Measurements from ENCODE around the gene CAMK2D. TPM values are rescaled to one million over a fixed set of nuclear protein-coding genes. Genes with fewer than 3 reads are reported as not detected.

The CAMK2D gene
- total RNA-seq, 1 experiment from 2014 or later: 23.3 TPM

GRCh38 chr4:113637823-113638561 is 123.5 kb downstream of the CAMK2D start:
- no peak for DNase-seq (ENCODE audit: low read depth)

GRCh38 chr4:113637363-113637762 is 124.2 kb downstream of the CAMK2D start:
- peak; percentile 47 for DNase-seq (ENCODE audit: low read depth)

GRCh38 chr4:113636877-113637276 is 124.7 kb downstream of the CAMK2D start:
- peak; percentile 65 for DNase-seq (ENCODE audit: low read depth)

- no peak for DNase-seq (ENCODE audit: low read depth)
These were observed 125.1 kb downstream of the CAMK2D start for GRCh38 chr4:113636438-113636818.

- DNase-seq (ENCODE audit: low read depth): peak; percentile 14
These were observed 125.7 kb downstream of the CAMK2D start for GRCh38 chr4:113635739-113636437.

GRCh38 chr4:113634081-113634969 is 127.2 kb downstream of the CAMK2D start:
- no peak for DNase-seq (ENCODE audit: low read depth)

GRCh38 chr4:113633467-113633866 is 128.1 kb downstream of the CAMK2D start:
- DNase-seq (ENCODE audit: low read depth): no peak

GRCh38 chr4:113628711-113629110 is 132.8 kb downstream of the CAMK2D start:
- DNase-seq (ENCODE audit: low read depth): no peak

- no peak for DNase-seq (ENCODE audit: low read depth)
These were observed 134.2 kb downstream of the CAMK2D start for GRCh38 chr4:113627321-113627720.

- DNase-seq (ENCODE audit: low read depth): no peak
These were observed 135.6 kb downstream of the CAMK2D start for GRCh38 chr4:113625902-113626301.

- no peak for DNase-seq (ENCODE audit: low read depth)
These were observed 138.2 kb downstream of the CAMK2D start for GRCh38 chr4:113623274-113623894.

- DNase-seq (ENCODE audit: low read depth): no peak
These were observed 139.9 kb downstream of the CAMK2D start for GRCh38 chr4:113621633-113622032.

- DNase-seq (ENCODE audit: low read depth): no peak
These were observed 141.5 kb downstream of the CAMK2D start for GRCh38 chr4:113620032-113620431.

GRCh38 chr4:113619526-113619925 is 142.0 kb downstream of the CAMK2D start:
- DNase-seq (ENCODE audit: low read depth): no peak

GRCh38 chr4:113618205-113618604 is 143.3 kb downstream of the CAMK2D start:
- DNase-seq (ENCODE audit: low read depth): no peak

- no peak for DNase-seq (ENCODE audit: low read depth)
These were observed 144.3 kb downstream of the CAMK2D start for GRCh38 chr4:113617195-113617594.

- DNase-seq (ENCODE audit: low read depth): no peak
These were observed 145.1 kb downstream of the CAMK2D start for GRCh38 chr4:113616443-113616842.

GRCh38 chr4:113614414-113614813 is 147.1 kb downstream of the CAMK2D start:
- no peak for DNase-seq (ENCODE audit: low read depth)

GRCh38 chr4:113613503-113613902 is 148.0 kb downstream of the CAMK2D start:
- no peak for DNase-seq (ENCODE audit: low read depth)

GRCh38 chr4:113610537-113610936 is 151.0 kb downstream of the CAMK2D start:
- DNase-seq (ENCODE audit: low read depth): no peak

- DNase-seq (ENCODE audit: low read depth): no peak
These were observed 153.5 kb downstream of the CAMK2D start for GRCh38 chr4:113607998-113608397.

Data from RPMI7951 (cell line).